Nephron (organoid): ENCODE measurements around the gene TMEM233.
A peak's percentile ranks its signal among the peaks of the same experiment; 100 is the strongest.

Experiments used
- H3K27ac Mint-ChIP-seq, 3 experiments: 2 replicates each; pipeline ENCODE4 v1.8.0; 2020; ENCODE audit warnings: mixed read lengths in 3 of 3, mild to moderate bottlenecking in 2 of 3, moderate library complexity in 1 of 3
- H3K27me3 Mint-ChIP-seq: 2 replicates; pipeline ENCODE4 v1.8.0; 2021; ENCODE audit warnings: low read depth, mild to moderate bottlenecking, moderate library complexity, mixed read lengths
- H3K36me3 Mint-ChIP-seq: 2 replicates; pipeline ENCODE4 v1.8.0; 2020; ENCODE audit warnings: low read depth, mixed read lengths
- H3K4me1 Mint-ChIP-seq: 2 replicates; pipeline ENCODE4 v1.8.0; 2020; ENCODE audit warnings: mixed read lengths
- H3K4me3 Mint-ChIP-seq, 3 experiments: 2 replicates each; pipeline ENCODE4 v1.8.0; 2020; ENCODE audit warnings: mild to moderate bottlenecking in 3 of 3, mixed read lengths in 3 of 3, moderate library complexity in 2 of 3
- H3K9me3 Mint-ChIP-seq: 2 replicates; pipeline ENCODE4 v1.8.0; 2020; ENCODE audit warnings: mixed read lengths
- TF ChIP-seq, protein P1 (sequence below), 3 experiments: fragments of 200-600 bp; sonication (generic); IDR thresholded peaks; one replicate each; pipeline ENCODE4 v1.5.0; 2021; ENCODE audit warnings: antibody characterized with exemption in 3 of 3; ENCODE audit not compliant: unreplicated experiment in 3 of 3

Gene TMEM233

DNA sequence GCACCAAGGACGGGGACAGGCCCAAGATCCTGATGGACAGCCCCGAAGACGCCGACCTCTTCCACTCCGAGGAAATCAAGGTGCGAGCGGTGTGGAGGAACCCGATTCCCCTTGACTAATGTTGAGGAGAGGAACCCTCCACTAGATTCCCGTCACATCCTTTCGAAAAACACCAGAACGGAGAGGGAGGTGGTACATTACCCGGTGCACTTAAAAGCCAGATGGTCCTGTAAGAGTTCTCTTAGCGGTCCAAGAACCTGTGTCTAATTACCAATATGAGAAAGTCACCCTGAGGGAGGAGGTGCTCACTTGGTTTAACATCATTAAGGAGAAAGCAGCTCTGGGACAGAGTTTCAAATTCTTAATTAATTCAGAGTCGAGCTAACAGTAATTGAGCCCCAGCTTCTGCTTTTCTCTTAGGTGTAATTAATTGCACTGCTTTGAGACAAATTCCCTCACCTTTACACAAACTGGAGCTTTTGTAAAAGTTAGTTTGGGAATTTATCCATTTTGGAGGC is 74.8 kb downstream of the TMEM233 start:
- H3K27me3 Mint-ChIP-seq = no peaks in the 10 kb centered on the region
- no peaks in the 10 kb centered on the region for H3K9me3 Mint-ChIP-seq
- TF ChIP-seq, protein P1, sequence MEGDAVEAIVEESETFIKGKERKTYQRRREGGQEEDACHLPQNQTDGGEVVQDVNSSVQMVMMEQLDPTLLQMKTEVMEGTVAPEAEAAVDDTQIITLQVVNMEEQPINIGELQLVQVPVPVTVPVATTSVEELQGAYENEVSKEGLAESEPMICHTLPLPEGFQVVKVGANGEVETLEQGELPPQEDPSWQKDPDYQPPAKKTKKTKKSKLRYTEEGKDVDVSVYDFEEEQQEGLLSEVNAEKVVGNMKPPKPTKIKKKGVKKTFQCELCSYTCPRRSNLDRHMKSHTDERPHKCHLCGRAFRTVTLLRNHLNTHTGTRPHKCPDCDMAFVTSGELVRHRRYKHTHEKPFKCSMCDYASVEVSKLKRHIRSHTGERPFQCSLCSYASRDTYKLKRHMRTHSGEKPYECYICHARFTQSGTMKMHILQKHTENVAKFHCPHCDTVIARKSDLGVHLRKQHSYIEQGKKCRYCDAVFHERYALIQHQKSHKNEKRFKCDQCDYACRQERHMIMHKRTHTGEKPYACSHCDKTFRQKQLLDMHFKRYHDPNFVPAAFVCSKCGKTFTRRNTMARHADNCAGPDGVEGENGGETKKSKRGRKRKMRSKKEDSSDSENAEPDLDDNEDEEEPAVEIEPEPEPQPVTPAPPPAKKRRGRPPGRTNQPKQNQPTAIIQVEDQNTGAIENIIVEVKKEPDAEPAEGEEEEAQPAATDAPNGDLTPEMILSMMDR (IDR thresholded peaks at IDR 0.05; ENCODE audit: unreplicated experiment in 3 of 3) = no peak
- peak overlapping the region; percentile 75 to 94 (median 90) for H3K27ac Mint-ChIP-seq
- peaks cover 24% of the 10 kb centered on the region for H3K4me1 Mint-ChIP-seq
- H3K36me3 Mint-ChIP-seq = peaks cover 40% of the 10 kb centered on the region
- H3K4me3 Mint-ChIP-seq = peak overlapping the region; percentile 93

DNA sequence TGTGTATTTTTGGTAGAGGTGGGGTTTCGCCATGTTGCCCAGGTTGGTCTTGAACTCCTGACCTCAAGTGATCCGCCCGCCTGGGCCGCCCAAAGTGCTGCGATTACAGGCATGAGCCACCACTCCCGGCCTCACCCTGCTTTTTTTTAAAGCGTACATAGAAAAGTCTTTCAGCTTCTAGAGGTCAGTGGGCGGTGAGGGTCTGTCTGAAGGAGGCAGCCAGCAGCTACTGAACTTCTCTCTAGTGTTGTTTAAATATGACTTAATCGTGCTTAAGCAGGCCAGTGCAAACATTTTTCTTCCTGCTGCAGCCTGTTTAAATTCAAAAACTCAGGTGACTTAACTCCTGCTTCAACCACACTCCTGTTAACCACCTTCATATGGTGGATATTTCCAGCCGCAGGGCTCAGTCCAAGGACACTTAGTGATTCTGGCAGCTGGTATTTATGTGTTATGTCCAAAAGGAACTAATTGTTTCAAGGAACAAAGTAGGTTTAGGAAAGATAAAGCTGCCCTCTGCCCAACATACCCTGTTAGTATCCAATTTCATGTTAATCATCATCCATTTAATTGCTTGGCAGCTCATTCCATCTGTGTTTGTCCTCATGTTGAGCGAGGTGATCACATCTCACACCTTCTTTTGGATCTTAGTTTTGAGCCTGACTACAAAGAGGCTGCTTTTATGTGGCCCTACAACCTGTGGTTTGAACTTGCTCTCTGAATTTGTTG is 76.3 kb downstream of the TMEM233 start:
- TF ChIP-seq, protein P1 (IDR thresholded peaks at IDR 0.05; ENCODE audit: unreplicated experiment in 3 of 3) = no peak
- Mint-ChIP-seq H3K4me1 (peaks cover 24% of the 10 kb centered on the region), H3K27ac (peak overlapping the region; percentile 79 to 96 (median 80)), H3K9me3 (no peaks in the 10 kb centered on the region), H3K36me3 (peaks cover 51% of the 10 kb centered on the region), H3K27me3 (no peaks in the 10 kb centered on the region), H3K4me3 (peak overlapping the region; percentile 84 to 85 (median 84))

DNA sequence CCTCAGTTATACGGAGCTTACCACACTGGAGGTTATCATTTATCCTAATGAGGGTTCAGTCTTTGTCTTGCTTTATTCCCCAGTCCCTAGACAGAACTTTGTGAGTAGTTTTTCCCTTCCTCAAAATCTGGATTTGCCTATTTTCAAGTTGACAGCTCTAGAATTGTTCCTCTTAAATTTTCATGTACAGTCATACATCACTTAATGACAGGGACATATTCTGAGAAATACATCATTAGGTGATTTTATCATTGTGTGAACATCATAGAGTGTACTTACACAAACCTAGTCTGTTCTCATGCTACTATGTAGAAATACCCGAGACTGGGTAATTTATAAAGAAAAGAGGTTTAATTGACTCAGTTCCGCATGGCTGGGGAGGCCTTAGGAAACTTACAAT is 77.5 kb downstream of the TMEM233 start:
- peak overlapping the region; percentile 58 to 75 (median 66) for H3K4me3 Mint-ChIP-seq
- peak overlapping the region in 2 of 3 experiments; percentile 79 to 96 for H3K27ac Mint-ChIP-seq
- peaks cover 63% of the 10 kb centered on the region for H3K36me3 Mint-ChIP-seq
- TF ChIP-seq, protein P1 (IDR thresholded peaks at IDR 0.05; ENCODE audit: unreplicated experiment in 3 of 3) = no peak
- H3K27me3 Mint-ChIP-seq = no peaks in the 10 kb centered on the region
- H3K9me3 Mint-ChIP-seq = no peaks in the 10 kb centered on the region
- H3K4me1 Mint-ChIP-seq = peaks cover 24% of the 10 kb centered on the region

DNA sequence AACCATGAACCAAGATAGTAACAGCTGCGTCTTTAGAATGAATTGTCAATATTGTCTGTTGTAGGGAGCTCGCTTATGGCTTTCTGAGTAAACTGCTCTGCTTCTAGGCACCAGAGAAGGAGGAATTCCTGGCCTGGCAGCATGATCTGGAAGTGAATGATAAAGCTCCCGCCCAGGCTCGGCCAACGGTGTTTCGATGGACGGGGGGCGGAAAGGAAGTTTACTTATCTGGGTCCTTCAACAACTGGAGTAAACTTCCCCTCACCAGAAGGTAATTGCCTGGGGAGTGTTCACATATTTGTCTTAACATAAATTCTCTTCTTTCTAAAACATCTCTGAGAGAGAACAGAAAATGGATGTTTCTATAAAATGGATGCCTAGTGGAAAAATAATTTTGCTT is 78.6 kb downstream of the TMEM233 start:
- peak overlapping the region in 1 of 3 experiments; percentile 23 for H3K4me3 Mint-ChIP-seq
- H3K27ac Mint-ChIP-seq = no peak overlapping the region
- H3K4me1 Mint-ChIP-seq = peaks cover 20% of the 10 kb centered on the region
- TF ChIP-seq, protein P1 (IDR thresholded peaks at IDR 0.05; ENCODE audit: unreplicated experiment in 3 of 3) = no peak
- H3K27me3 Mint-ChIP-seq = no peaks in the 10 kb centered on the region
- H3K9me3 Mint-ChIP-seq = no peaks in the 10 kb centered on the region
- H3K36me3 Mint-ChIP-seq = peaks cover 74% of the 10 kb centered on the region

DNA sequence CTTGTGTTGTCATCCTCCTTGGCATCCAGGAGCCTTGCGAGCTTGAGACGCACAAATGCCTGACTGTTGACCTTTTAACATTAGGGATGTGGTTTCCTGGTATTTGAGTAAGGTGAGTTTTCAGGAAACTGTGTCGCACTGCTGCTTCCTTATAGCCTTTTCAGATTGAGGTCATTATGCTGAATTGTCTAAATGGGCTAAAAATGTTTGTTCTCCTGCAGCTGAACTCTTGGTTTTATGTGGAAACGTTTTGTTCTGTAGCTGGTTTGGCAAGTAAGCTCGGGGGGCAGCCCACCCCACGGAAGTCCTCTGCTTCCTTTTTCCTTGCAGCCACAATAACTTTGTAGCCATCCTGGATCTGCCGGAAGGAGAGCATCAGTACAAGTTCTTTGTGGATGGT is 80.1 kb downstream of the TMEM233 start:
- Mint-ChIP-seq H3K27me3 (no peaks in the 10 kb centered on the region), H3K4me1 (peaks cover 11% of the 10 kb centered on the region), H3K27ac (no peak overlapping the region), H3K4me3 (no peak overlapping the region), H3K36me3 (peaks cover 83% of the 10 kb centered on the region), H3K9me3 (no peaks in the 10 kb centered on the region)
- TF ChIP-seq, protein P1 (IDR thresholded peaks at IDR 0.05; ENCODE audit: unreplicated experiment in 3 of 3) = no peak

DNA sequence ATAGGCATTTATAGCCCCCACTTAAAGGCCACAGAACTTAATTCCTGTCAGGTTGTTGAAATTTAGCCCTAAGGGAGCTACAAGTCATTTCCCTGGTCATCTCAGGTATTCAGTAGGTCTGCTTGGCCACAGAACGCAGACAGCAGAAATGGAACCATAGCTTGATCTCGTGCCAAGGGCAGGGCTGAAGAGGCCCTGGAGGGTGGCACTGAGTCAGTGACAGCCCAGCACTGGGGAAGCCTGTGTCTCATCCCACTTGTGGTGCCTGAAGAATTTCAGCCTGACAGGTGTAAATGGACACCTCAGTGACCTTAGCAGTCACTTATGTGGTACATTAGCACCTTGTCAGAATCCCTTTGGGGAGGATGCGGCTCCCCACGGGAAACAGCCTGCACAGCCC is 81.0 kb downstream of the TMEM233 start:
- H3K4me1 Mint-ChIP-seq = peaks cover 10% of the 10 kb centered on the region
- peaks cover 92% of the 10 kb centered on the region for H3K36me3 Mint-ChIP-seq
- TF ChIP-seq, protein P1 (IDR thresholded peaks at IDR 0.05; ENCODE audit: unreplicated experiment in 3 of 3) = no peak
- H3K27me3 Mint-ChIP-seq = no peaks in the 10 kb centered on the region
- H3K9me3 Mint-ChIP-seq = no peaks in the 10 kb centered on the region
- no peak overlapping the region for H3K4me3 Mint-ChIP-seq
- no peak overlapping the region for H3K27ac Mint-ChIP-seq
